Osteoblast (primary cell): Measurements from ENCODE around the gene HPN. TPM values are rescaled to one million over a fixed set of nuclear protein-coding genes. Genes with fewer than 3 reads are reported as not detected.

Experiments
- DNase-seq: peaks from one replicate; pipeline ENCODE4 v3.0.0; 2011; ENCODE audit warnings: low spot score, mixed read lengths; ENCODE audit not compliant: insufficient read length; ENCODE audit errors: missing footprints
- H2AFZ ChIP-seq: 2 replicates; pipeline ENCODE4 v1.6.0; 2011; ENCODE audit warnings: mild to moderate bottlenecking, low read length
- H3K27ac ChIP-seq: 2 replicates; pipeline ENCODE4 v1.5.1; 2011; ENCODE audit warnings: mild to moderate bottlenecking, low read depth, low read length, moderate library complexity
- H3K27me3 ChIP-seq: 2 replicates; pipeline ENCODE4 v1.6.0; 2012; ENCODE audit warnings: mild to moderate bottlenecking, control low read depth, inconsistent platforms, low read length, moderate library complexity; ENCODE audit not compliant: insufficient read depth
- H3K36me3 ChIP-seq: 2 replicates; pipeline ENCODE4 v1.5.1; 2011; ENCODE audit warnings: mild to moderate bottlenecking, low read length, control low read depth, moderate library complexity; ENCODE audit not compliant: insufficient read depth
- H3K4me1 ChIP-seq: 2 replicates; pipeline ENCODE4 v1.5.1; 2011; ENCODE audit warnings: mild to moderate bottlenecking, low read length, control low read depth, moderate library complexity; ENCODE audit not compliant: insufficient read depth
- H3K4me2 ChIP-seq: 2 replicates; pipeline ENCODE4 v1.6.0; 2011; ENCODE audit warnings: mild to moderate bottlenecking, low read length; ENCODE audit not compliant: insufficient read depth
- H3K4me3 ChIP-seq: fragments of 200-600 bp; sonication (generic); 3 replicates; pipeline ENCODE4 v1.5.1; 2012; ENCODE audit warnings: mild to moderate bottlenecking, low read length, inconsistent platforms; ENCODE audit not compliant: insufficient read depth
- H3K79me2 ChIP-seq: 2 replicates; pipeline ENCODE4 v1.6.0; 2012; ENCODE audit warnings: mild to moderate bottlenecking, low read length, control low read depth, inconsistent platforms; ENCODE audit not compliant: insufficient read depth
- H3K9me3 ChIP-seq: 2 replicates; pipeline ENCODE4 v1.5.1; 2011; ENCODE audit warnings: low read depth, low read length, control low read depth
- H4K20me1 ChIP-seq: 2 replicates; pipeline ENCODE4 v1.6.0; 2012; ENCODE audit warnings: mild to moderate bottlenecking, low read length, control low read depth; ENCODE audit not compliant: insufficient read depth
- CTCF ChIP-seq: IDR thresholded peaks from 2 replicates; pipeline ENCODE4 v1.5.1; 2011; ENCODE audit warnings: mild to moderate bottlenecking, low read depth, low read length, moderate library complexity; ENCODE audit errors: extremely low read depth
- total RNA-seq: library from RNA; depleted of rRNA; stranded (reverse); fragments of >200 nt; gene quantifications from 2 replicates; pipeline ENCODE4 v1.2.3, GENCODE V29; 2012

The HPN gene
- total RNA-seq, 1 donor = under 0.01 TPM

GRCh38 chr19:35030257-35031071 is 11.1 kb upstream of the HPN start, which contains the start of gene SCN1B:
SCN1B (plus strand) TSS chr19:35030470; CDS start chr19:35030821, 351 bp downstream.
- Histone ChIP-seq H3K4me3 (peak within 1 kb of the TSS; percentile 66), H3K27ac (no peak within 1 kb of the TSS), H4K20me1 (no peaks in the 10 kb centered on the region), H3K79me2 (no peaks in the 10 kb centered on the region), H3K27me3 (no peaks in the 10 kb centered on the region), H3K4me2 (peak within 1 kb of the TSS; percentile 77), H3K9me3 (no peaks in the 10 kb centered on the region), H3K4me1 (peaks cover 5% of the 10 kb centered on the region), H2AFZ (peak within 1 kb of the TSS; percentile 84), H3K36me3 (peaks cover 19% of the 10 kb centered on the region)
- TF ChIP-seq CTCF = no peak
- DNase-seq = peak; percentile 99

- Histone ChIP-seq H3K36me3 (peaks cover 16% of the 10 kb centered on the region), H3K79me2 (no peaks in the 10 kb centered on the region), H2AFZ (peak overlapping the region; percentile 84), H3K27ac (no peak overlapping the region), H3K4me3 (peak overlapping the region; percentile 66), H3K9me3 (no peaks in the 10 kb centered on the region), H3K4me1 (peaks cover 5% of the 10 kb centered on the region), H3K4me2 (peak overlapping the region; percentile 77), H3K27me3 (no peaks in the 10 kb centered on the region), H4K20me1 (no peaks in the 10 kb centered on the region)
- TF ChIP-seq CTCF = no peak
- peak; percentile 95 for DNase-seq
These were observed 10.2 kb upstream of the HPN start for GRCh38 chr19:35031072-35031881.

- DNase-seq = peak; percentile 75
- peaks cover 5% of the 10 kb centered on the region for H3K4me1 ChIP-seq
- H3K36me3 ChIP-seq = peaks cover 6% of the 10 kb centered on the region
- no peak overlapping the region for H3K4me2 ChIP-seq
- no peaks in the 10 kb centered on the region for H3K79me2 ChIP-seq
- H4K20me1 ChIP-seq = no peaks in the 10 kb centered on the region
- H2AFZ ChIP-seq = no peak overlapping the region
- no peak overlapping the region for H3K27ac ChIP-seq
- TF ChIP-seq CTCF = no peak
- no peak overlapping the region for H3K4me3 ChIP-seq
- H3K27me3 ChIP-seq = no peaks in the 10 kb centered on the region
- no peaks in the 10 kb centered on the region for H3K9me3 ChIP-seq
These were observed 9.1 kb upstream of the HPN start for GRCh38 chr19:35032356-35032865.
